AG08396 (cell line): ENCODE data around the gene TOB1.
"Not testable (repeated sequence)": the region's sequence is repeated elsewhere in the genome, so short reads cannot be mapped to it uniquely, and the experiment has no call there.

ENCODE experiments used
- DNase-seq: peaks from one replicate; pipeline ENCODE4 v3.0.0; 2012; ENCODE audit warnings: low spot score, mixed read lengths

TOB1 gene

GRCh38 chr17:50868602-50869001 is 2.4 kb upstream of the TOB1 start:
- DNase-seq = no peak

GRCh38 chr17:50868140-50868438 is 1.9 kb upstream of the TOB1 start:
- DNase-seq = no peak

DNA sequence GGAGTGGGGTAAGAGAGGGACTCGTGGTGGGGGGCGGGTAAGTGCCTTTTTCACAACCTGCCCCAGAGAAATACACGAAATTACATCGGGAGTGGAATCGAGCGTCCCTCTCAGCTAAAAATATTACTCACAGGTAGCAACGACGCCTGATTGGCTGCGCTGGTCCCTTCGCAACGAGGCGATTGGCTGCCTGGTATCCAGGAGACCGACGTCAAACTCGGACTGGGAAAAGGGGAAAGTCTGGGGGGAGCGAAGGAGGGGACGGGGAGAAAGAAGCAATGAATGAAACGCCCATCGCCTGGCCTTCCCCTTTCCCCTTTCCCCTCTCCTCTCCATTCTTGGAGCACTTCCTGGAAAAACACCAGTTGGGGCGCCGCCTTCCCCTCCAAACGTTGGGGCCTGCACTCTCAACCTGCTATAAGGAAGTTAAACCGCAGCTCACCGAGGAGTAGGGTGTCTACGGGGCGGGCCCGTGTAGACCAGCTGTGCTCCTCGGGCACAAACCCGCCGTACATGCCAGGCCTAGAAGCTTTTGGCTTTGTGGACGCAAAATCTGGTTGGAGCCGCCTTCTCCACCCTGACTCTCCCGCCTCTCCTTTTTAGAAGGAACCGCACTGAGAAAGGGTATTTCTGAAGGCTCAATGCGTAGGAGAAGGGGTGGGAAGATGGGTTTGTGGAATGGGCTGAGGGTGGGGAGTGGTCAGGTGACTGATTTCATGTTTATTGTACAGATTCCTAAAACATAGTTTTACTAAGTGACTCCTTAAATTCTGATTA is 1.4 kb upstream of the TOB1 start:
- peak; percentile 90 for DNase-seq

GRCh38 chr17:50866950-50867362 is 802 bp upstream of the TOB1 start:
- peak; percentile 37 for DNase-seq

DNA sequence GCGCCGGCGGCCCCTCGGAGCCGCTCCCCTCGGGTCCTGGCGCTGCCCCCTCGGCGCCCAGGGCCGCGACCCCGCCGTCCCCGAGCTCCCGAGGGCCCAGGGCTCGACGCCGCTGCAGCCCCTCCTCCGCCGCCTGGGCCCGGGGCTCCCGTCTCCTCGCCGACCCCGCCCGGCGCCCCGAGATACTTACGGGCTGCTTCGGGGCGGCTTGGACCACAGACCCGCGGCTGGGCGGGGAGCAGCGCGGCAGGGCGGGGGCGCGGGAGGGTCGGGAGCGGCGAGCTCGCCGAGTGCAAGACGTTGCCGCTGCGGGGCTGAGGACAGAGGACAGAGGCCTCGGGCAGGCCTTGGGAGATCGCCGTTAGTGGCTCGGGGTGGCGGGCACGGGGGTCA is 290 bp downstream of the TOB1 start:
- DNase-seq = no peak

DNA sequence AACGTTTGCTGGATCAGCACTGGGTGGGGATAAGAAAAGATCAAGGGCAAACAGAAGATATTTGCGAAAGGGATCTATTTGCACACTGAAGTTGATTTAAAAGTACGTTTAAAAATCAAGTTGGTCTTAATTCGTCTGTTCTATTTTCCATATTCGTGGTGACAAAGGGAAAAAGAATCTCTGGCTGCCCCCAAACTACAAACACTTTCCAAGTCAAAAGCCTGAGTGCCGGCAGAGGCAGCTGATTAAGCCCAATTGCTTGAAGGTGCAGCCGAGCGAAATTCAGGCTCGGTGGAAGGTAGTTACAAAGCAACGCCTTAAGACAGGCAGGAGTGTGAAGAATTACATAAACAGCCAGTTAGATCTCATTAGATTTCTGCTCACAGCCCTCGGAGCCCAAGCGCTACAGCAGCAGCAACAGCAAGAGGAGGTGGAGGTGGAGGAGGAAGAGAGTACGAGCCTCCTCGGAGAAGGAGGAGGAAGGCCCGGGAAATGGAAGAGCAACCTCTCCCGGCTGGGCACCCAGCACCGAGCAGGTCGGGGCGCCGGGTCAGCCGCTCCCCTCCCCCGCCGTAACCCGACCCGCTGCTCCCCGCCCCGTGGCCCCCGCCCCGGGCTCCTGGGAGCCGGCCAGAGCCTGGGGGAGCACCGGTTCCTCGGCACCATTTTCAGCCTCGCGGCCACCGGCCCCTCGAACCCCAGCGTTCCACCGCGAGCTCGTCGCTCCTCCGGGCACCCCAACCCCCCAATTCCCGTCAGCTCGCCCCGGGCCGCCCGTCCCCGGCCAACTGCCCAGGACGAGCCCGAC is 890 bp downstream of the TOB1 start:
- peak; percentile 58 for DNase-seq

DNA sequence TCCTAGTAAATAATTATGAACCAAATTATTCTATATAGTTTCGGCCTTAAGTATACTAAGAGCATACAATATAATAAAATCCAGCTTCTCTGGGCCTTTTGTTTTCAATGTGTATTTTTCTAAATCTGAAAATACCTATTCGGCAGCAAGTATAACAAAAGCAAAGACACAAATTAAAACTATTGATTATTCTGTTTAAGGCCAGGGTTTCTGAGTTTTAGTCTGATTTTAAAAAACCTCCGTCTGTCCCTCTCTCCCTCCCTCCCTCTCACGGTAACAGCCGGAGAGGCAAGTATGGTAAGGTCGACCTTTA is 1.5 kb downstream of the TOB1 start:
- no peak for DNase-seq

DNA sequence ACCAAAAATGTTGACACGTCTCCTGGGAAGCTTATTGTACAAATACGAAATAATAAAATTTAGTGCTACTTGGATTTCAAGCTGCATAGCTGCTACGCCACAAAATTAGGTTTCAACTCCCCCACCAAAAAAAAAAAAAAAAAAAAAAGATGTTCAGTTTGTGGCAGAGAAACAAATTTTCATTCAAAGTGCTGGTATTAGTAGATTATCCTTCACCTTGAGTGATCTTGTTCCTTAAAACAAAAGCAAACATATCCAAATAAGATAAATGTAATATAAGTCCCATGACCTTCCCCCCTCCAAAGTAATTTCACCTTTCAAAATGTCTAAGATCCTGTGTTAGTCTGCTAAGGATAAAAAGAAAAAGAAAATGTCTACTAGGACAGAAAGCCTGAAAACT is 2.2 kb downstream of the TOB1 start:
- no peak for DNase-seq

- DNase-seq = no peak
Observed at GRCh38 chr17:50863221-50863843, 2.8 kb downstream of the TOB1 start.

DNA sequence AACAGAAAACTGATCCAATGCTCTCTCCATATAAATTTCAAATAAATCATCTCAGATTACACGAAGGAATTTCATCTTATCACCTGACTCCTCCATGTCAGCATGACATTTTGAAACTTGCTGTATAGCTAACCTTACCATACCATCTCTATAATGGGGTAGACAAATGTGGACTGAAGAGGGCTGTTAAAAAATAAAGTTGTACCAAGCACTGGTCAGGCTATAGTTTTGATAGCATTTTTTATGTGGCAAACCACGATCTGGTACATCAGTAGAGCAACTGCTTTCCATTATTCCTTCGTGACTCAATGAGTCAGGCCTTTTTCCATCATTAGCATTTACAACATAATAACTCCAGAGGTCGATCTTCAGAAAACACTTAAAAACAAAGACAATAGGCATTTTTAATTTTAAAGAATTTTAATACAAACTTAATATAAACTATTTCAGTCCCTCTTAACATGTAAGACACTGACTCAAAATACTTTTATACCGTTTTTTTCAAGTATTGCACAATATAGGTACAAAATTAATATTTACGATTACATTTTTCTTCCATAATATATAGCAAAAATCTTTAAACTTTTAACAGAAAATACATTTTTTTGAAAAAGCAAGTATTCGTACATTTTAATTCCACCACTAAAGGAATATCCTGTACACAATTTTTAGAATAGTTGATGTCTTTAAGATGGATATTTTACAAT is 4.2 kb downstream of the TOB1 start:
- no peak for DNase-seq

- DNase-seq = no peak
Observed at GRCh38 chr17:50861334-50861676, 4.8 kb downstream of the TOB1 start.

GRCh38 chr17:50859727-50860126 is 6.4 kb downstream of the TOB1 start:
- not testable (repeated sequence) for DNase-seq

DNA sequence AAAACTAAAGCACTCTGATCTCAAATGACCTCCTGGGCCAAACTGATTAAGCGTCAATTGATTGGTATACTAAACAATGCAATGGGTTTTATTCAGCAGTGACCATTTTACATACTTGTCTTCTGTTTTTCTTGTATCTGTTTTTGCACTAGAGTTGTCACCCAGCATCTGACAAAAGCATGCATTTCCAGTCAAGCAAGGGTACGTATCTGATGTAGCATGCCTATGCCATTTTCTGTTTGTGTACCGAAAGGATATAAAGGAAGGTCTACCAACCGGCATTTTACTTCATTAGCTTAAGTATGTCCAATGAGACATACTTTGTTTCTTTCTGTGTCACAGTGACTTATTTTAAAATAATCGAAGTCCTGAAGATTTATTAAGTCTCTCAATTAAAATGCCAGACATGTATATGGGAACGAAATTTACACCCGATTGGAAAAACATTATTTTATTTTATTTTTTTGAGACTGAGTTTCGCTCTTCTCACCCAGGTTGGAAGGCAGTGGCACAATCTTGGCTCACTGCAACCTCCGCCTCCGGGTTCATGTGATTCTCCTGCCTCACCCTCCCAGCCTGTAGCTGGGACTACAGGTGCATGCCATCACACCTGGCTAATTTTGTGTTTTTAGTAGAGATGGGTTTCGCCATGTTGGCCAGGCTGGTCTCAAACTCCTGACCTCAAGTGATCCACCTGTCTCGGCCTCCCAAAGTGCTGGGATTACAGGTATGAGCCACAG is 7.5 kb downstream of the TOB1 start:
- DNase-seq = no peak

DNA sequence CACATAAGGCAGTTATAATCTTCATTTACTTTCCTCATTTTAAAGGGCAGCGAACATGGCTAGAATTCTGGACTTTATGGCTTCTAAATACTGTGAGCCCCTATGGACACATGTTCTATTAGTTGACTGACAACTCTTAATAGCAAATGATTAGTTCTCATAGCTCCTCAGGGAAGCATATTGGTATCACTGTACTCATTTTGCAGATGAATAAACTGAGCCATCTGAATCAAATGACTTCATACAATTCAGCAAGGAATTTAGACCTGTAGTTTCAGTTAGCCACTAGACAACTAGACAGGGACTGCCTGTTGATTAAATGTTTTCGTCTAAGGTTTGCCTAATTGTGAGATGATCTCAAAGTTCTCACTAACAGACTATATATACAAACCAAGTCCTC is 9.7 kb downstream of the TOB1 start:
- DNase-seq = no peak

DNA sequence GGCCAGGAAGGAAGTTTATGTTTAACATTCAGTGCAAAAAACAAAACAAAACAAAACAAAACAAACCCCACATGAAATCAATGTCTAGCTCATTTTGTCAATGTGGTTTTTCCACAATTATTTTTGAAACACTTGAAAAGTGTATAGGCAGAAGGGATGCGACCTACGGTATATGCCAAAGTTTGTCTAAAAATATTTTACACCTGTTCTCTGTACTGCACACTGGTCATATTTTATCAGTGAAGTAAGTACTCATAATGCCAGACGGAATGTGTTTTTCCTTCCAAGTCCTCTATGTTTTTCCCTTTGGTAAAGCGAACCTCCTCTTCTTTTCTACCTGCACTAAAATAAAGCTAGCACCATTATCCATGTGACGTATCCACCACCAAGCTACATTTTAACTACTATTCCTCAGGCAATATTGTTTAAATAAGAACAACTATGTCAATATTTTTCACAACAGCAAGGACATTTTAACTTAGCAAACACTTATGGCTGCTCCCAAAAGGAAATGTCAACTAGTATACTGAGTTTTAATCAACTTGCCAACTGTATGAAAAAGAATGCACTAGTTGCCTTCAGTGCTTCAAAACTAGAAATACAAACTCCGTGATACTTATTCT is 10.3 kb downstream of the TOB1 start:
- no peak for DNase-seq

- DNase-seq = no peak
Observed at GRCh38 chr17:50853781-50854180, 12.4 kb downstream of the TOB1 start.

DNA sequence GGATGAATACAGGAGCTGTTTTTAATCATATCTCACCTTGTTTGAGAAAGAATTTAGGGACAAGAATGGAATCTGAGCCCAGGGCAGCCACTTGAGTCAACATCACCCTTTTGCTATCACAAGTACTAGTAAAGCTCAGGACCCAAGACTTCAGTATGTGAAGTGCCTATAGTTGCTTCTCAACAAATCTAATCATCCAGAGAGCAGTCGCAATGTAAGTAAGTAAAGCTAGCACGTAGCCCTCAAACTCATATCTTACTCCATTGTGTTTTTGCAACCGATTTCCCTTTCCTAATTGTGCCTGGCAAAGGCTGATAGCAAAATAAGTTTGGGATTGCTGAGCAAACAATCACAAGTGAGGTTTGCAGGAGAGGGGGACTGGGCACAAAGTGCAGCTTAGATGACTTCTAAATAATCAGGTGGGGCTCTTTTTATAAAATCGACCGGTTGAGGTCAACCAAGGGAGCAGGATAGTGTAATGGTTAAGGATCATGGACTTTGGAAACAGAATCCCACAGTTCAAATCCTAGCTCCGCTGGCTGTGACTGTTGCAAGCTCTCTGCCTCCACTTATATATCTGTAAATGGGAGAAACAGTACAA is 13.0 kb downstream of the TOB1 start:
- DNase-seq = no peak

GRCh38 chr17:50850640-50851039 is 15.5 kb downstream of the TOB1 start:
- no peak for DNase-seq

GRCh38 chr17:50848711-50849110 is 17.4 kb downstream of the TOB1 start:
- DNase-seq = no peak

DNA sequence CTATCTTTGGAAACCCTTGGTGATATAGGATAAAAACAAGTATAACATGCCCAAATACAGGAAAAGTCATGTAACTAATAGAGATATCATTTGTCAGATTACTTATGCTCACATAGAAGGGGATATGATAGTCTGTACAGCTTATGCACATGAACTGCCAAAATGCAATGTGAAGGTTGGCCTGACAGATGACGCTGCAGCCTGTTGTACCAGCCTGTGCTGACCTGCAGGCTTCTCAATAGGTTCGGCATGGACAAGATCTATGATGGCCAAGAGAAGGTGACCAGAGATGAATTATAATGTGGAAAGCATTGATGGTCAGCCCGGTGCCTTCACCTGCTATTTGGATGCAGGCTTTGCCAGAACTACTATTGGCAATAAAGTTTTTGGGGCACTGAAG is 18.1 kb downstream of the TOB1 start:
- no peak for DNase-seq

- no peak for DNase-seq
Observed at GRCh38 chr17:50847566-50847965, 18.6 kb downstream of the TOB1 start.
